Fibroblast of villous mesenchyme (primary cell): ENCODE results near the gene NIP7. TPM values are rescaled to one million over a fixed set of nuclear protein-coding genes. Genes with fewer than 3 reads are reported as not detected.

ENCODE experiments used
- DNase-seq: peaks from one replicate; pipeline ENCODE4 v3.0.0-alpha.2; 2010; ENCODE audit warnings: low read depth
- H3K4me3 ChIP-seq: 2 replicates; pipeline ENCODE4 v1.5.1; 2011; ENCODE audit warnings: low read depth, mild to moderate bottlenecking, low read length
- total RNA-seq: library from RNA; depleted of rRNA; stranded (reverse); fragments of >200 nt; gene quantifications from 2 replicates; pipeline ENCODE4 v1.2.3, GENCODE V29; 2012
- TF ChIP-seq, protein P1 (sequence below): IDR thresholded peaks from 2 replicates; pipeline ENCODE4 v1.5.1; 2012; ENCODE audit warnings: low read depth, mild to moderate bottlenecking, low read length; ENCODE audit not compliant: insufficient read depth

NIP7 gene
- total RNA-seq, 1 donor = 35.4 TPM

DNA sequence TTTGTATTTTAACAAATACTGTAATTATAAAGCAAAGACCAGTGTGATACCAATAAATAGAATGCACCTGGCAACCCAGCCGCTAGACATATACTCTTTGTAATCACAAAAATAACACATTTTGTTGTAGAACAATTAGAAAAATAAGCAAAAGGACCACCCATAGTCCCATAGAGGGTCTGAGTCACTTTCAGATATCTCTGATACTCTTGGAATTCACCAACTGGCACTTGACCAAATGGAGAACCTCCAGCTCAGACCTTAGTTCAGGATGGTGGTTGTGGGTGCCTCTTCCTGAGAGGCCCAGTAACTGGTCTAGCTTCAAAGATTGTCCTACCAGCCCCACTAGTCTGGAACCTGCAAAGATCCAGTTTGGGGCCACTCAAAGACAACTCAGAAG is 47.0 kb downstream of the NIP7 start:
- no peak overlapping the region for H3K4me3 ChIP-seq
- TF ChIP-seq, protein P1, sequence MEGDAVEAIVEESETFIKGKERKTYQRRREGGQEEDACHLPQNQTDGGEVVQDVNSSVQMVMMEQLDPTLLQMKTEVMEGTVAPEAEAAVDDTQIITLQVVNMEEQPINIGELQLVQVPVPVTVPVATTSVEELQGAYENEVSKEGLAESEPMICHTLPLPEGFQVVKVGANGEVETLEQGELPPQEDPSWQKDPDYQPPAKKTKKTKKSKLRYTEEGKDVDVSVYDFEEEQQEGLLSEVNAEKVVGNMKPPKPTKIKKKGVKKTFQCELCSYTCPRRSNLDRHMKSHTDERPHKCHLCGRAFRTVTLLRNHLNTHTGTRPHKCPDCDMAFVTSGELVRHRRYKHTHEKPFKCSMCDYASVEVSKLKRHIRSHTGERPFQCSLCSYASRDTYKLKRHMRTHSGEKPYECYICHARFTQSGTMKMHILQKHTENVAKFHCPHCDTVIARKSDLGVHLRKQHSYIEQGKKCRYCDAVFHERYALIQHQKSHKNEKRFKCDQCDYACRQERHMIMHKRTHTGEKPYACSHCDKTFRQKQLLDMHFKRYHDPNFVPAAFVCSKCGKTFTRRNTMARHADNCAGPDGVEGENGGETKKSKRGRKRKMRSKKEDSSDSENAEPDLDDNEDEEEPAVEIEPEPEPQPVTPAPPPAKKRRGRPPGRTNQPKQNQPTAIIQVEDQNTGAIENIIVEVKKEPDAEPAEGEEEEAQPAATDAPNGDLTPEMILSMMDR = no peak
- no peak for DNase-seq

Other genes starting within 250 kb of the NIP7 start
- 0.32 and 0.43 TPM in 2 replicates for gene HAS3, start 234.1 kb upstream of the NIP7 start, total RNA-seq
- gene CHTF8, start 207.2 kb upstream of the NIP7 start, total RNA-seq = 40.6 and 65.2 TPM in 2 replicates
- gene UTP4, start 207.1 kb upstream of the NIP7 start, total RNA-seq = 15.1 and 22.5 TPM in 2 replicates
- 40.9 and 73.4 TPM in 2 replicates for gene SNTB2, start 152.6 kb upstream of the NIP7 start, total RNA-seq
- gene VPS4A, start 28.4 kb upstream of the NIP7 start, total RNA-seq = 31.1 and 34.1 TPM in 2 replicates
- 11.7 and 18.7 TPM in 2 replicates for gene PDF, start 9.2 kb upstream of the NIP7 start, total RNA-seq
- gene COG8, start 208 bp upstream of the NIP7 start, total RNA-seq = 29.0 and 36.3 TPM in 2 replicates
- 0.64 TPM in 1 of 2 replicates, not detected in the other for gene TMED6, start 12.0 kb downstream of the NIP7 start, total RNA-seq
- 11.9 and 19.4 TPM in 2 replicates for gene TERF2, start 46.2 kb downstream of the NIP7 start, total RNA-seq
- gene CYB5B, start 84.8 kb downstream of the NIP7 start, total RNA-seq = 109 and 142 TPM in 2 replicates
- gene NFAT5, start 226.2 kb downstream of the NIP7 start, total RNA-seq = 34.5 and 69.1 TPM in 2 replicates